ENCODE measurements around the gene DOCK4. TPM values are rescaled to one million over a fixed set of nuclear protein-coding genes. Genes with fewer than 3 reads are reported as not detected.

DOCK4 gene
- total RNA-seq, 4 donors from 2014 or later, result 12.7 to 28.4 (median 19.5) TPM

- no peak for DNase-seq
- in situ Hi-C loops (cut with MboI; ENCODE audit: low pct_ligation_motif_present in 1 of 4, low pct_unique_long_range_greater_than_20kb in 1 of 4, low sequenced_read_pairs in 3 of 4), result loop anchor here in 1 of 4 donors (25.0 kb wide), 1 partner anchor 96 kb away; no protein-coding TSS in a partner anchor
- Histone ChIP-seq H3K36me3 (no peaks in the 10 kb centered on the region), H3K4me1 (peaks cover 0 to 17% (median 8%) of the 10 kb centered on the region in 4 donors), H3K9me3 (no peaks in the 10 kb centered on the region), H3K27ac (no peak overlapping the region), H3K4me3 (no peak overlapping the region), H3K27me3 (no peaks in the 10 kb centered on the region)
- no peak for TF ChIP-seq CTCF (IDR thresholded peaks at IDR 0.05)
- no peak for TF ChIP-seq POLR2AphosphoS5 (IDR thresholded peaks at IDR 0.05)
- no peak for TF ChIP-seq POLR2A (IDR thresholded peaks at IDR 0.05)
- no peak for TF ChIP-seq EP300 (IDR thresholded peaks at IDR 0.05; ENCODE audit: low read depth)
- intact Hi-C loops (cut with DNase I; ENCODE audit: low total_unique reads), result no loop called here
- 93% methylated on average over 3 of the region's 3 CpGs; no CpG with 5 or more reads in 1 of the 2 donors for WGBS, 2 donors (ENCODE audit: low coverage in 1 of 2)
Observed at GRCh38 chr7:111858331-111858730, 347.9 kb downstream of the DOCK4 start.

GRCh38 chr7:111855842-111856227 is 350.4 kb downstream of the DOCK4 start:
- H3K27me3 ChIP-seq, result no peaks in the 10 kb centered on the region
- no peak overlapping the region for H3K27ac ChIP-seq
- intact Hi-C loops (cut with DNase I; ENCODE audit: low total_unique reads) (no loop called here), in situ Hi-C loops (cut with MboI; ENCODE audit: low pct_ligation_motif_present in 1 of 4, low pct_unique_long_range_greater_than_20kb in 1 of 4, low sequenced_read_pairs in 3 of 4) (loop anchor here in 1 of 4 donors (25.0 kb wide), 1 partner anchor 94 kb away; no protein-coding TSS in a partner anchor)
- TF ChIP-seq EP300 (IDR thresholded peaks at IDR 0.05; ENCODE audit: low read depth), result no peak
- TF ChIP-seq POLR2A (IDR thresholded peaks at IDR 0.05), result no peak
- no peak for TF ChIP-seq CTCF (IDR thresholded peaks at IDR 0.05)
- TF ChIP-seq POLR2AphosphoS5 (IDR thresholded peaks at IDR 0.05), result no peak
- H3K9me3 ChIP-seq, result no peaks in the 10 kb centered on the region
- DNase-seq, result no peak
- 41 to 86% methylated on average over 2 to 5 of the region's 5 CpGs for WGBS, 2 donors (ENCODE audit: low coverage in 1 of 2)
- peaks cover 0 to 24% (median 9%) of the 10 kb centered on the region in 4 donors for H3K4me1 ChIP-seq
- H3K36me3 ChIP-seq, result no peaks in the 10 kb centered on the region
- H3K4me3 ChIP-seq, result no peak overlapping the region

GRCh38 chr7:111855161-111855841 is 350.9 kb downstream of the DOCK4 start:
- DNase-seq, result peak; percentile 53
- 55 to 59% methylated on average over 3 to 4 of the region's 4 CpGs for WGBS, 2 donors (ENCODE audit: low coverage in 1 of 2)
- intact Hi-C loops (cut with DNase I; ENCODE audit: low total_unique reads) (no loop called here), in situ Hi-C loops (cut with MboI; ENCODE audit: low pct_ligation_motif_present in 1 of 4, low pct_unique_long_range_greater_than_20kb in 1 of 4, low sequenced_read_pairs in 3 of 4) (loop anchor here in 1 of 4 donors (25.0 kb wide), 1 partner anchor 93 kb away; no protein-coding TSS in a partner anchor)
- no peaks in the 10 kb centered on the region for H3K36me3 ChIP-seq
- no peak for TF ChIP-seq POLR2AphosphoS5 (IDR thresholded peaks at IDR 0.05)
- peak; percentile 14 to 56 (median 37) for TF ChIP-seq CTCF (IDR thresholded peaks at IDR 0.05)
- no peak for TF ChIP-seq POLR2A (IDR thresholded peaks at IDR 0.05)
- no peak for TF ChIP-seq EP300 (IDR thresholded peaks at IDR 0.05; ENCODE audit: low read depth)
- no peaks in the 10 kb centered on the region for H3K9me3 ChIP-seq
- no peaks in the 10 kb centered on the region for H3K27me3 ChIP-seq
- H3K27ac ChIP-seq, result no peak overlapping the region
- no peak overlapping the region for H3K4me3 ChIP-seq
- H3K4me1 ChIP-seq, result peaks cover 0 to 24% (median 9%) of the 10 kb centered on the region in 4 donors

- 67 to 88% methylated on average over 1 to 10 of the region's 10 CpGs for WGBS, 2 donors (ENCODE audit: low coverage in 1 of 2)
- H3K4me1 ChIP-seq, result peaks cover 0 to 24% (median 9%) of the 10 kb centered on the region in 4 donors
- no peak overlapping the region for H3K4me3 ChIP-seq
- no peak for TF ChIP-seq EP300 (IDR thresholded peaks at IDR 0.05; ENCODE audit: low read depth)
- TF ChIP-seq POLR2A (IDR thresholded peaks at IDR 0.05), result no peak
- TF ChIP-seq CTCF (IDR thresholded peaks at IDR 0.05), result no peak
- TF ChIP-seq POLR2AphosphoS5 (IDR thresholded peaks at IDR 0.05), result no peak
- H3K27me3 ChIP-seq, result no peaks in the 10 kb centered on the region
- no peak for DNase-seq
- H3K9me3 ChIP-seq, result no peaks in the 10 kb centered on the region
- intact Hi-C loops (cut with DNase I; ENCODE audit: low total_unique reads), result no loop called here
- in situ Hi-C loops (cut with MboI; ENCODE audit: low pct_ligation_motif_present in 1 of 4, low pct_unique_long_range_greater_than_20kb in 1 of 4, low sequenced_read_pairs in 3 of 4), result loop anchor here in 1 of 4 donors (25.0 kb wide), 1 partner anchor 91 kb away; no protein-coding TSS in a partner anchor
- no peak overlapping the region for H3K27ac ChIP-seq
- no peaks in the 10 kb centered on the region for H3K36me3 ChIP-seq
Observed at GRCh38 chr7:111853201-111853990, 352.8 kb downstream of the DOCK4 start.
